ENCODE results near the gene PCDHGA9.
A peak's percentile ranks its signal among the peaks of the same experiment; 100 is the strongest.
"Not testable (repeated sequence)": the region's sequence is repeated elsewhere in the genome, so short reads cannot be mapped to it uniquely, and the experiment has no call there.

PCDHGA9 gene

DNA sequence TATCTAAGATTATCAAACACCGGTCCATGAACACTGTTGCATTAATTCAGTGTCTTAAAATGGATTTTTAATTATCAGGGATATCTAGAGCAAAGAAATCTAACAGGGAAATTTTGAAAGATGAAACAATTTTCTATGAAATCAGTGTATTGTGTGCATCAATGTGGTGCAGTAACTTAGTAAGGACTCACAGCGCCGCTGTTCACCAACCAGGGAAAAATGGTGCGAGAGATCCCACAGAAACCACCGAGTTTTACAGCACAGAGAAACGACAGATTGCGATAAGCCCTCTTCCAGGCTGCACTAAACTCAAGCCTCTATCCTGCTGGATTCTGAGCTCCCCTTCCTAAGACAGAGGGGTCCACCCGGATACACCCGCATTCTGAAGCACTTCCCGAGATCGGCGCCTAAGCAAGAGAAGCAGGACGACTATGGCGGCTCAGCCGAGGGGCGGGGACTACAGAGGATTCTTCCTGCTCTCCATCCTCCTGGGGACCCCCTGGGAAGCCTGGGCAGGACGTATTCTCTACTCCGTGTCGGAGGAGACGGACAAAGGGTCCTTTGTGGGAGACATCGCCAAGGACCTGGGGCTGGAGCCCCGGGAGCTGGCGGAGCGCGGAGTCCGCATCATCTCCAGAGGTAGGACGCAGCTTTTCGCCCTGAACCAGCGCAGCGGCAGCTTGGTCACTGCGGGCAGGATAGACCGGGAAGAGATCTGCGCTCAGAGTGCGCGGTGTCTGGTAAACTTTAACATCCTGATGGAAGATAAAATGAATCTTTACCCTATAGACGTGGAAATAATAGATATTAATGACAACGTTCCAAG, 19.9 kb upstream of the PCDHGA9 start, which contains the start of gene PCDHGA7:
PCDHGA7 (plus strand) TSS at position 274 of the 826 bp plus-strand sequence; CDS start at position 432, 158 bp downstream.
- peaks cover 7% of the 10 kb centered on the region for H3K36me3 Mint-ChIP-seq (ENCODE audit: low read depth)
- peaks cover 71% of the 10 kb centered on the region for H3K9me3 Mint-ChIP-seq
- H3K27me3 Mint-ChIP-seq (ENCODE audit: low read depth) = no peaks in the 10 kb centered on the region
- no peak within 1 kb of the TSS for H3K4me3 Mint-ChIP-seq
- H3K27ac Mint-ChIP-seq = no peak within 1 kb of the TSS
- TF ChIP-seq, protein P1, sequence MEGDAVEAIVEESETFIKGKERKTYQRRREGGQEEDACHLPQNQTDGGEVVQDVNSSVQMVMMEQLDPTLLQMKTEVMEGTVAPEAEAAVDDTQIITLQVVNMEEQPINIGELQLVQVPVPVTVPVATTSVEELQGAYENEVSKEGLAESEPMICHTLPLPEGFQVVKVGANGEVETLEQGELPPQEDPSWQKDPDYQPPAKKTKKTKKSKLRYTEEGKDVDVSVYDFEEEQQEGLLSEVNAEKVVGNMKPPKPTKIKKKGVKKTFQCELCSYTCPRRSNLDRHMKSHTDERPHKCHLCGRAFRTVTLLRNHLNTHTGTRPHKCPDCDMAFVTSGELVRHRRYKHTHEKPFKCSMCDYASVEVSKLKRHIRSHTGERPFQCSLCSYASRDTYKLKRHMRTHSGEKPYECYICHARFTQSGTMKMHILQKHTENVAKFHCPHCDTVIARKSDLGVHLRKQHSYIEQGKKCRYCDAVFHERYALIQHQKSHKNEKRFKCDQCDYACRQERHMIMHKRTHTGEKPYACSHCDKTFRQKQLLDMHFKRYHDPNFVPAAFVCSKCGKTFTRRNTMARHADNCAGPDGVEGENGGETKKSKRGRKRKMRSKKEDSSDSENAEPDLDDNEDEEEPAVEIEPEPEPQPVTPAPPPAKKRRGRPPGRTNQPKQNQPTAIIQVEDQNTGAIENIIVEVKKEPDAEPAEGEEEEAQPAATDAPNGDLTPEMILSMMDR (IDR thresholded peaks at IDR 0.05; ENCODE audit: unreplicated experiment in 3 of 3) = no peak
- H3K4me1 Mint-ChIP-seq = no peaks in the 10 kb centered on the region

DNA sequence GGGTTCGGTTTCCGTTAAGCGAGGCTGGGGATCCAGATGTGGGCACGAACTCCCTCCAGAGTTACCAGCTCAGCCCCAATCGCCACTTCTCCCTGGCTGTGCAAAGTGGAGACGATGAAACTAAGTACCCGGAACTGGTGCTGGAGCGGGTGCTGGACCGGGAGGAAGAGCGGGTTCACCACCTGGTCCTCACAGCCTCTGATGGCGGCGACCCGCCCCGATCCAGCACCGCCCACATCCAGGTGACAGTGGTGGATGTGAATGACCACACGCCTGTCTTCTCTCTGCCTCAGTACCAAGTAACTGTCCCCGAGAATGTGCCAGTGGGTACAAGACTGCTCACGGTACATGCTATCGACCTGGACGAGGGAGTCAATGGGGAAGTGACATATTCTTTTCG, 19.2 kb upstream of the PCDHGA9 start:
- no peak overlapping the region for H3K27ac Mint-ChIP-seq
- H3K27me3 Mint-ChIP-seq (ENCODE audit: low read depth) = no peaks in the 10 kb centered on the region
- peaks cover 73% of the 10 kb centered on the region for H3K9me3 Mint-ChIP-seq
- TF ChIP-seq, protein P1 (IDR thresholded peaks at IDR 0.05; ENCODE audit: unreplicated experiment in 3 of 3) = no peak
- H3K4me1 Mint-ChIP-seq = no peaks in the 10 kb centered on the region
- H3K4me3 Mint-ChIP-seq = no peak overlapping the region
- H3K36me3 Mint-ChIP-seq (ENCODE audit: low read depth) = peaks cover 9% of the 10 kb centered on the region

DNA sequence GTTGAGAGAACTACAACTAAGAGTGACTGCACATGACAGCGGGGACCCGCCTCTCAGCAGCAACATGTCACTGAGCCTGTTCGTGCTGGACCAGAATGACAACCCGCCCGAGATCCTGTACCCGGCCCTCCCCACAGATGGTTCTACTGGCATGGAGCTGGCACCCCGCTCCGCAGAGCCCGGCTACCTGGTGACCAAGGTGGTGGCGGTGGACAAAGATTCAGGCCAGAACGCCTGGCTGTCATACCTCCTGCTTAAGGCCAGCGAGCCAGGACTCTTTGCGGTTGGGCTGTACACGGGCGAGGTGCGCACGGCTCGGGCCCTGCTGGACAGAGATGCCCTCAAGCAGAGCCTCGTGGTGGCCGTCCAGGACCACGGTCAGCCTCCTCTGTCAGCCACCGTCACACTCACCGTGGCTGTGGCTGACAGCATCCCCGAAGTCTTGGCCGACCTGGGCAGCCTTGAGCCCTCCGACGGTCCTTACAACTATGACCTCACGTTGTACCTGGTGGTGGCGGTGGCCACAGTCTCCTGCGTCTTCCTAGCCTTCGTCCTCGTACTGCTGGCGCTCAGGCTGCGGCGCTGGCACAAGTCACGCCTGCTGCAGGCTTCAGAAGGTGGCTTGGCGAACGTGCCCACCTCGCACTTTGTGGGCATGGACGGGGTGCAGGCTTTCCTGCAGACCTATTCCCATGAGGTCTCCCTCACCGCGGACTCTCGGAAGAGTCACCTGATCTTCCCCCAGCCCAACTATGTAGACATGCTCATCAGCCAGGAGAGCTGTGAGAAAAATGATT, 17.9 kb upstream of the PCDHGA9 start:
- no peaks in the 10 kb centered on the region for H3K27me3 Mint-ChIP-seq (ENCODE audit: low read depth)
- H3K4me3 Mint-ChIP-seq = no peak overlapping the region
- H3K36me3 Mint-ChIP-seq (ENCODE audit: low read depth) = peaks cover 18% of the 10 kb centered on the region
- no peaks in the 10 kb centered on the region for H3K4me1 Mint-ChIP-seq
- H3K27ac Mint-ChIP-seq = no peak overlapping the region
- H3K9me3 Mint-ChIP-seq = peaks cover 74% of the 10 kb centered on the region
- TF ChIP-seq, protein P1 (IDR thresholded peaks at IDR 0.05; ENCODE audit: unreplicated experiment in 3 of 3) = no peak

DNA sequence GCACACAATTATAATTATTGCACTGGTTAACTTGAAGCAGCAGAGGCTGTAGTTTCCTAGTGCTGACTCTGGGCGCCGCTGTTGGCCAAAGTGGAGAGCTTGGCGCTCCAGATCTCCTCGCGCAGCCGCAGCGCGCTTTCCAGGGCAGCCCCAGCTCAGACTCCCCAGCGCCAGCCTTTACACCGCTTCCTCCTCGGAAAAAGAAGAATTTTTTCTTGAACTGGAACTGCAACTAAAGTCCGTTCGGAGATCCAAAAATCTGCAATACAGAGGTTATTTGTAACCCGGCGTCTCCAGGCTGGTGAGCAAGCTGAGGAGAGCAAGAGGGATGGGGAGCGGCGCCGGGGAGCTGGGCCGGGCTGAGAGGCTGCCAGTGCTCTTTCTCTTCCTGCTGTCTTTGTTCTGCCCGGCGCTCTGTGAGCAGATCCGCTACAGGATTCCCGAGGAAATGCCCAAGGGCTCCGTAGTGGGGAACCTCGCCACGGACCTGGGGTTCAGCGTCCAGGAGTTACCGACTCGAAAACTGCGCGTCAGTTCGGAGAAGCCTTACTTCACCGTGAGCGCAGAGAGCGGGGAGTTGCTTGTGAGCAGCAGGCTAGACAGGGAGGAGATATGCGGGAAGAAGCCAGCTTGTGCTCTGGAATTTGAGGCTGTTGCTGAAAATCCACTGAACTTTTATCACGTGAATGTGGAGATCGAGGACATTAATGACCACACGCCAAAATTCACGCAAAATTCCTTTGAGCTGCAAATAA, 14.8 kb upstream of the PCDHGA9 start, which contains the start of gene PCDHGB4:
PCDHGB4 (plus strand) TSS at position 142 of the 755 bp plus-strand sequence; CDS start at position 329, 187 bp downstream.
- peak within 1 kb of the TSS in 1 of 3 experiments; percentile 58 for H3K27ac Mint-ChIP-seq
- H3K4me3 Mint-ChIP-seq = peak within 1 kb of the TSS; percentile 65 to 82 (median 78)
- H3K36me3 Mint-ChIP-seq (ENCODE audit: low read depth) = peaks cover 38% of the 10 kb centered on the region
- H3K9me3 Mint-ChIP-seq = peaks cover 74% of the 10 kb centered on the region
- H3K27me3 Mint-ChIP-seq (ENCODE audit: low read depth); H3K4me1 Mint-ChIP-seq: not testable (repeated sequence)
- TF ChIP-seq, protein P1 (IDR thresholded peaks at IDR 0.05; ENCODE audit: unreplicated experiment in 3 of 3) = peak; percentile 10 to 41 (median 25)

DNA sequence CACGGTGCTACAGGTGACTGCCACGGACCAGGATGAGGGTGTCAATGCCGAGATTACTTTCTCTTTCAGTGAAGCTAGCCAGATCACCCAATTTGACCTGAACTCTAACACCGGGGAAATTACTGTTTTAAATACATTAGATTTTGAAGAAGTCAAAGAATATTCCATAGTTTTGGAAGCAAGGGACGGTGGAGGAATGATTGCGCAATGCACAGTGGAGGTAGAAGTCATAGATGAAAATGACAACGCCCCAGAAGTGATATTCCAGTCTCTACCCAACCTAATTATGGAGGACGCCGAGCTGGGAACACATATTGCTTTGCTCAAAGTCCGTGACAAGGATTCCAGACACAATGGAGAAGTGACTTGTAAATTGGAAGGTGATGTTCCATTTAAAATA, 13.9 kb upstream of the PCDHGA9 start:
- no peaks in the 10 kb centered on the region for H3K27me3 Mint-ChIP-seq (ENCODE audit: low read depth)
- TF ChIP-seq, protein P1 (IDR thresholded peaks at IDR 0.05; ENCODE audit: unreplicated experiment in 3 of 3) = no peak
- H3K9me3 Mint-ChIP-seq = peaks cover 76% of the 10 kb centered on the region
- no peaks in the 10 kb centered on the region for H3K4me1 Mint-ChIP-seq
- no peak overlapping the region for H3K27ac Mint-ChIP-seq
- H3K4me3 Mint-ChIP-seq = peak overlapping the region in 1 of 3 experiments; percentile 1
- peaks cover 41% of the 10 kb centered on the region for H3K36me3 Mint-ChIP-seq (ENCODE audit: low read depth)
